ENCODE results near the gene SLC5A9.

The SLC5A9 gene

GRCh38 chr1:48222501-48223242 is at the start of gene SLC5A9:
SLC5A9 (plus strand) TSS chr1:48222716; CDS start chr1:48222737, 21 bp downstream.
- DNase-seq (ENCODE audit: low read depth in 3 of 3, low spot score in 1 of 3), result no peak

- no peak for DNase-seq (ENCODE audit: low read depth in 3 of 3, low spot score in 1 of 3)
These were observed 47.4 kb upstream of the SLC5A9 start for GRCh38 chr1:48175116-48175515.

GRCh38 chr1:48177257-48177656 is 45.3 kb upstream of the SLC5A9 start:
- no peak for DNase-seq (ENCODE audit: low read depth in 3 of 3, low spot score in 1 of 3)

- no peak for DNase-seq (ENCODE audit: low read depth in 3 of 3, low spot score in 1 of 3)
These were observed 40.7 kb upstream of the SLC5A9 start for GRCh38 chr1:48181669-48182367.

GRCh38 chr1:48182439-48182838 is 40.1 kb upstream of the SLC5A9 start:
- no peak for DNase-seq (ENCODE audit: low read depth in 3 of 3, low spot score in 1 of 3)

GRCh38 chr1:48186306-48186839 is 36.1 kb upstream of the SLC5A9 start:
- no peak for DNase-seq (ENCODE audit: low read depth in 3 of 3, low spot score in 1 of 3)

GRCh38 chr1:48187969-48188563 is 34.5 kb upstream of the SLC5A9 start:
- no peak for DNase-seq (ENCODE audit: low read depth in 3 of 3, low spot score in 1 of 3)

- no peak for DNase-seq (ENCODE audit: low read depth in 3 of 3, low spot score in 1 of 3)
These were observed 31.6 kb upstream of the SLC5A9 start for GRCh38 chr1:48190881-48191280.

GRCh38 chr1:48194801-48195200 is 27.7 kb upstream of the SLC5A9 start:
- no peak for DNase-seq (ENCODE audit: low read depth in 3 of 3, low spot score in 1 of 3)

GRCh38 chr1:48196237-48196636 is 26.3 kb upstream of the SLC5A9 start:
- no peak for DNase-seq (ENCODE audit: low read depth in 3 of 3, low spot score in 1 of 3)

- DNase-seq (ENCODE audit: low read depth in 3 of 3, low spot score in 1 of 3), result no peak
These were observed 23.5 kb upstream of the SLC5A9 start for GRCh38 chr1:48198970-48199369.

- DNase-seq (ENCODE audit: low read depth in 3 of 3, low spot score in 1 of 3), result no peak
These were observed 22.2 kb upstream of the SLC5A9 start for GRCh38 chr1:48200166-48200900.

GRCh38 chr1:48202030-48202752 is 20.3 kb upstream of the SLC5A9 start:
- peak in 2 of 3 donors; percentile 10 to 33 for DNase-seq (ENCODE audit: low read depth in 3 of 3, low spot score in 1 of 3)

- DNase-seq (ENCODE audit: low read depth in 3 of 3, low spot score in 1 of 3), result no peak
These were observed 19.1 kb upstream of the SLC5A9 start for GRCh38 chr1:48203287-48203900.

GRCh38 chr1:48205522-48205921 is 17.0 kb upstream of the SLC5A9 start:
- DNase-seq (ENCODE audit: low read depth in 3 of 3, low spot score in 1 of 3), result no peak

GRCh38 chr1:48206371-48206770 is 16.1 kb upstream of the SLC5A9 start:
- DNase-seq (ENCODE audit: low read depth in 3 of 3, low spot score in 1 of 3), result no peak

GRCh38 chr1:48207131-48207530 is 15.4 kb upstream of the SLC5A9 start:
- no peak for DNase-seq (ENCODE audit: low read depth in 3 of 3, low spot score in 1 of 3)

- DNase-seq (ENCODE audit: low read depth in 3 of 3, low spot score in 1 of 3), result no peak
These were observed 14.9 kb upstream of the SLC5A9 start for GRCh38 chr1:48207536-48208075.

- DNase-seq (ENCODE audit: low read depth in 3 of 3, low spot score in 1 of 3), result no peak
These were observed 14.3 kb upstream of the SLC5A9 start for GRCh38 chr1:48208251-48208650.

GRCh38 chr1:48208652-48209051 is 13.9 kb upstream of the SLC5A9 start:
- DNase-seq (ENCODE audit: low read depth in 3 of 3, low spot score in 1 of 3), result no peak
